Measurements from ENCODE around the gene PRKCD.

GRCh38 chr3:53139906-53140846, 20.8 kb upstream of the PRKCD start:
- TF ChIP-seq CTCF (conservative IDR thresholded peaks at IDR 0.05; ENCODE audit: low read length) (no peak), EZH2phosphoT487 (IDR thresholded peaks at IDR 0.05; ENCODE audit: borderline replicate concordance, low read depth, low read length) (no peak)
